ENCODE measurements around the gene ABLIM2. TPM values are rescaled to one million over a fixed set of nuclear protein-coding genes. Genes with fewer than 3 reads are reported as not detected.

ABLIM2 gene
- total RNA-seq, 2 donors from 2014 or later, result 5.7 to 11.2 TPM

GRCh38 chr4:8078109-8078494 is 80.5 kb downstream of the ABLIM2 start:
- no peaks in the 10 kb centered on the region for H3K27me3 ChIP-seq
- no peak for DNase-seq (ENCODE audit: low spot score)
- H3K9me3 ChIP-seq, result no peaks in the 10 kb centered on the region
- no peaks in the 10 kb centered on the region for H3K36me3 ChIP-seq
- H3K27ac ChIP-seq, result no peak overlapping the region
- no peak overlapping the region for H3K4me3 ChIP-seq
- H3K4me1 ChIP-seq, result peaks cover 0 to 43% of the 10 kb centered on the region in 2 donors
- no peak for TF ChIP-seq CTCF (IDR thresholded peaks at IDR 0.05)

GRCh38 chr4:8077181-8078108 is 81.2 kb downstream of the ABLIM2 start:
- H3K4me3 ChIP-seq, result no peak overlapping the region
- H3K27ac ChIP-seq, result no peak overlapping the region
- DNase-seq (ENCODE audit: low spot score), result no peak
- no peaks in the 10 kb centered on the region for H3K27me3 ChIP-seq
- no peaks in the 10 kb centered on the region for H3K36me3 ChIP-seq
- TF ChIP-seq CTCF (IDR thresholded peaks at IDR 0.05), result no peak
- peaks cover 0 to 43% of the 10 kb centered on the region in 2 donors for H3K4me1 ChIP-seq
- no peaks in the 10 kb centered on the region for H3K9me3 ChIP-seq

GRCh38 chr4:8076023-8076422 is 82.6 kb downstream of the ABLIM2 start:
- Histone ChIP-seq H3K4me3 (no peak overlapping the region), H3K36me3 (no peaks in the 10 kb centered on the region), H3K4me1 (peaks cover 0 to 32% of the 10 kb centered on the region in 2 donors), H3K27ac (no peak overlapping the region), H3K27me3 (no peaks in the 10 kb centered on the region), H3K9me3 (no peaks in the 10 kb centered on the region)
- TF ChIP-seq CTCF (IDR thresholded peaks at IDR 0.05), result no peak
- no peak for DNase-seq (ENCODE audit: low spot score)

- TF ChIP-seq CTCF (IDR thresholded peaks at IDR 0.05), result no peak
- Histone ChIP-seq H3K4me1 (peaks cover 0 to 9% of the 10 kb centered on the region in 2 donors), H3K27me3 (no peaks in the 10 kb centered on the region), H3K4me3 (no peak overlapping the region), H3K36me3 (no peaks in the 10 kb centered on the region), H3K9me3 (no peaks in the 10 kb centered on the region), H3K27ac (no peak overlapping the region)
- no peak for DNase-seq (ENCODE audit: low spot score)
Observed at GRCh38 chr4:8073206-8073863, 85.3 kb downstream of the ABLIM2 start.

DNA sequence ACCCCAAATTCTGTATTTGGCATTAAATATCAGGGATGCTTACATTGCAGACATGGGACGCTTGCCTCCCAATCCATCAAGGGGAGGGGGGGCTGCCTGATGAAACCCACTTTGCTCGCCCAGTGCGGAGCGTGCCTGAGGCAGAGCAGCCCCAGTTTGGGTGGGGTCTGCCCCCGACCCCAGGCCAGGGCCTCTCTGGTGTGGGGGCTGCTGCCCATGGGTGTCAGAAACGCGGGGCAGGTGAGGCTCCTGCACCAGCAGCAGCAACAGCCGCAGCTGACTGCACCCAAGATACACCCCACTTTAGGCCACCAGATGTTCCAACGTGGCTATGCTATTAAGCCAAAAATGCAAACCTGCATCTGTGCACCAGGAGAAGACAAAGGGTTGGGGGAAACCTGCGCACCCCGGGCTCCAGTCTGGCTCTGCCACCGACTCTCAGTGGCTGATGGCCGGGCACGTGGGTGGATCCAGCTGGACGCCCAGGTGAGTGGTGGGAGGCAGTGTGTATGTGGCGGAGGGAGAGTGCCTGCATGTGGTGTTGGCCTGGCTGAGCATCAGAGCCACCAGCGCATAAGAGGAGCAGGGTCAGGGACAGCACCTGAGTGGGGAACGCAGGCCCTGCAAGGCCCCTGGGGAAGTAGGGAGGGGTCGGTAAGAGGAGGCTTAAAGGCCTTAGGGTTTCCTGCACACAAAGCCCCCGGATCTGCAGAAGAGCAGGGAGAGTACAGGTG is 86.2 kb downstream of the ABLIM2 start:
- no peaks in the 10 kb centered on the region for H3K27me3 ChIP-seq
- no peak for DNase-seq (ENCODE audit: low spot score)
- no peaks in the 10 kb centered on the region for H3K9me3 ChIP-seq
- no peak overlapping the region for H3K27ac ChIP-seq
- TF ChIP-seq CTCF (IDR thresholded peaks at IDR 0.05), result no peak
- no peaks in the 10 kb centered on the region for H3K36me3 ChIP-seq
- H3K4me3 ChIP-seq, result no peak overlapping the region
- peaks cover 0 to 5% of the 10 kb centered on the region in 2 donors for H3K4me1 ChIP-seq
